NOMO-1 treated with DMSO at 0.1 percent for 48 hours (cell line): Measurements from ENCODE around the gene CALML5.
"Not testable (repeated sequence)": the region's sequence is repeated elsewhere in the genome, so short reads cannot be mapped to it uniquely, and the experiment has no call there.

Experiments
- DNase-seq: peaks from one replicate; lab custom pipeline; 2025; ENCODE audit not compliant: unreplicated experiment; lab: John Stamatoyannopoulos, UW

Gene CALML5

DNA sequence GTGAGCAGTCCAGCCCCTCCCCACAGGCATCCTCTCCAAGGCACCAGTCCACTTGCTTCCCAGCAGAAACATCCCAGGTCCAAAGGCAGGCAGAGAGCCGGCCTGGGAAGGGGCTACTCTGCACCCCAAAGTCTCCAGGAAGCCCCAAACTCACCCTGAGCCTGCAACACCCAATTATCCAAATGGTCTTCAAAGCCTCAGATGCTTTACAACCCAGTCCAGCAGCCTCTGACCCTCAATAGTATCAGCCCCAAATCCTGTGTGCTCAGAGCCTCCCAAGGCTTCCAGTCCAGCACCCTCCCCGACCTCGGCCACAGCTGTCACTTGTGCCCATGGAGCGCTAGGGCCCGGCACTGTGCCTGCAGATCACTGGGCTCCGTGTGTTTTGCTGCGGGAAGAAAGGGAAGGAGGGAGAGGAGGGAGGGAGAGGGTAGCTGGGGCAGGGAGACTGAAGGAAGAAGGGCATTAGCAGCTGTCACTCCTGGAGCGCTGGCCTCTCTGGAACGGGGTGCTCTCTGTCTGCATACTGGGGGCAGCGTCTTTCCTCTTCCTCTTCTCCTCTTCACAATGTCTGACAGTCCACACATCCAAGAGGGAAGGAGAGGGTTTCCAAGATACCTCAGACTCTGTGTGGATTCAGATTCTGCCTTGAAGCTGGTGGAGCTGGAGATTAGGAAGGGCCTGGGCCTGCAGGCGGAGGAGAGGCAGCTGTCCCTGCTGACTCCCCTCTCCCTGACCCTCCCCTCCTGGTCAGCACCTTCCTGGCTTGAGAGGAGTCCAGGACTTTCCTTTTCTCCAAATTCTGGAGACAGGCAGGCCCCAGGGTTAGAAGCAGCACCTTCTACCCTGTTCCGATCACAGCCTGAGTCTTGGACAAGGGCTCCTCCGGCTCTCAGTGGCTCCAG is 13.2 kb downstream of the CALML5 start:
- DNase-seq, result no peak

GRCh38 chr10:5485290-5485689 is 14.1 kb downstream of the CALML5 start:
- DNase-seq, result no peak

GRCh38 chr10:5484205-5484604 is 15.2 kb downstream of the CALML5 start:
- no peak for DNase-seq

DNA sequence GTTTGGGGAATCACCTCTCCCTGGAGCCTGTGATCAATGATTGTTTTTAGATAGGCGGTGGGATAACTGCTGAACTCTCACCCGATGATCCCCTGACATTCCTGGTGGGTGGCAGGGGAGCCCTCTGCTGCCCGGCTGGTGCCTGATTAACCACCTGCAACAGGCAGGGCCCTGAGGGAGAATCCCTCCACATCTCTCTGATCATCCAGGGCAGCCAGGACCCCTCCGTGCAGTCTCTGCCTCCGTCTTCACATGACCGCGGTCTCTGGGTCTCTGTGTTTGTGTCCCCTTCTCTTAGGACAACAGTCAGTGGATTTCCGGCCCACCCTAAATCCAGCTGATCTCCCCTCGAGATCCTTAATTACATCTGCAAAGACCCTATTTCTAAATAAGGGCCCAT is 17.4 kb downstream of the CALML5 start:
- DNase-seq, result no peak

DNA sequence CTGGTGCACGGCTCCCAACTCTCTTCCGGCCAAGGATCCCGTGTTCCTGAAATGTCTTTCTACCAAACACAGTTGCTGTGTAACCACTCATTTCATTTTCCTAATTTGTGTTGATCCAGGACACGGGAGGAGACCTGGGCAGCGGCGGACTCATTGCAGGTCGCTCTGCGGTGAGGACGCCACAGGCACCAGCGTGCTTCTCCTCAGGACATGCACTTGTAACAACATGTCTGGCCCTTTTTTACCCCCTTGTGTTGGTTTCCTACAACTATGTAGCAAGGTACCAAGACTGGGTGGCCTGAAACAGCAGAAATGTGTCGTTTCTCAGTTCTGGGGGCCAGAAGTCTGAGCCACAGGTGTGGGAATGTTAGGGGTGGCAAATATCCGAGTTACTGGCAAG is 18.2 kb downstream of the CALML5 start:
- no peak for DNase-seq

GRCh38 chr10:5480162-5480941 is 19.0 kb downstream of the CALML5 start:
- no peak for DNase-seq

GRCh38 chr10:5479481-5480161 is 19.7 kb downstream of the CALML5 start:
- no peak for DNase-seq

DNA sequence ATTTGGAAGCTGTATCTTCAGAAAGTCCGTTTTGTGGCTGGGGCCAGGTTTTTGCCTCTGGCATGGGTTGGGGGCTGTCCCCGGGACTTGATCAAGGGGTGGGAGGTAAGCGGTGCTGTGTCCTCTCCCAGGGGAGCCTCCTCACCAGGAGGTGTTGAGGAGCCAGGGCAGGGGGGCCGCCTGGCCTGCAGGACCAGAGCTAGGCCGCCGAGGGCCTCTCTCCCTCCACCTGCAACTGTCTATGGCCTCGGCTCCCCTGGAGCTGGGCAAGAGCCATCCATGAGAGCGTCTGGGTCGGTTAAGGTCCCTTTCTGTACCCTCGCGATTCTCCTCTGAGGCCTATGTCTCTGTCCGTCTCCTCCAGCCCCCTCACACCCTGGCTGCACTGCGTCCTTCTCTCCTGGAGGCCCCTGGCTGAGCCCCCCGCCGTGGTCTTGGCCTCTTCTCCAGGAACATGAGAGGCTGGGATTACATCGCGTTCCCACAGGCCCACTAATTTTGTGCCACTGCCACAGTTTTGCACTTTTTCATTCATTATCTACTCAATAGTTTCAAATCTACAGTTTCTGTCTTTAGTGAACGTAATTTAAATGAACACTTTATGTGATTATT is 20.6 kb downstream of the CALML5 start:
- DNase-seq, result no peak

GRCh38 chr10:5477948-5478693 is 21.2 kb downstream of the CALML5 start:
- DNase-seq, result no peak

DNA sequence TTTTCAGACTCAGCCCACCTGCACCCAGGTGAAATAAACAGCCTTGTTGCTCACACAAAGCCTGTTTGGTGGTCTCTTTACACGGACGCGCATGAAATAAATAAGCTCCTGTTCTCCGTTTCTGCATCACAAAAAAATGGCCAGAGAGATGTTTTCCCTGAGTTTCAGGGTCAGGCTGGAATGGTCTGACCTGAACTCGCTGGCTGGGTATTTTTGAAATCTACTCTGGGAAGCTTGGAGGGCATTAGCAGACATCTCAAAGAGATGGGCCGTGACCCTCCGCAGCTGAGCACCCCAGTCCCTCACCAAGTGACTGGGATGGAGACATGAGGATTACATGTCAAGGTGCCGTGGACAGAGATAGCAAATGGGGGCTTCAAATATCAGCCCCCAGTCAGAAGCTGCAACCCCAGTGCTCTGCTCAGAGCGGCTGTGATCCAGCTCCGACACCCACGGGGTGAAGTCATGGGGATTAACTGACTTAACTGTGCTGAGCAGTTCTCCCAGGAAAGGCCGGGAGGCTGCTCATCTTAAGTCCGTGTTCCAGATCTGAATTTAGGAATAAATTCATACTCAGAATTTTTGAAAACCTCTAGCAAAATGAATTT is 22.3 kb downstream of the CALML5 start:
- no peak for DNase-seq

GRCh38 chr10:5475974-5476807 is 23.2 kb downstream of the CALML5 start:
- DNase-seq, result not testable (repeated sequence)

DNA sequence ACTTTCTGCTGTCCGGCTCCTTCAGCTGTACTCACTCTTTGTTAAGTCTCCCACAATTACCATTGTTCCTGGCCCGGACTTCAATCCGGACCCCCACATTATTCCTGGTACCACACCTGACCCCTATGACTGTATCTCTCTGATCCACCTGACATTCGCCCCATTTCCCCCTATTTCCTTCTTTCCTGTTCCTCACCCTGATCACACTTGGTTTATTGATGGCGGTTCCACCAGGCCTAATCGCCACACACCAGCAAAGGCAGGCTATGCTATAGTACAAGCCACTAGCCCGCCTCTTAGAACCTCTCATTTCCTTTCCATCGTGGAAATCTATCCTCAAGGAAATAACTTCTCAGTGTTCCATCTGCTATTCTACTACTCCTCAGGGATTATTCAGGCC is 24.3 kb downstream of the CALML5 start:
- not testable (repeated sequence) for DNase-seq

GRCh38 chr10:5474642-5475041 is 24.7 kb downstream of the CALML5 start:
- DNase-seq, result not testable (repeated sequence)

DNA sequence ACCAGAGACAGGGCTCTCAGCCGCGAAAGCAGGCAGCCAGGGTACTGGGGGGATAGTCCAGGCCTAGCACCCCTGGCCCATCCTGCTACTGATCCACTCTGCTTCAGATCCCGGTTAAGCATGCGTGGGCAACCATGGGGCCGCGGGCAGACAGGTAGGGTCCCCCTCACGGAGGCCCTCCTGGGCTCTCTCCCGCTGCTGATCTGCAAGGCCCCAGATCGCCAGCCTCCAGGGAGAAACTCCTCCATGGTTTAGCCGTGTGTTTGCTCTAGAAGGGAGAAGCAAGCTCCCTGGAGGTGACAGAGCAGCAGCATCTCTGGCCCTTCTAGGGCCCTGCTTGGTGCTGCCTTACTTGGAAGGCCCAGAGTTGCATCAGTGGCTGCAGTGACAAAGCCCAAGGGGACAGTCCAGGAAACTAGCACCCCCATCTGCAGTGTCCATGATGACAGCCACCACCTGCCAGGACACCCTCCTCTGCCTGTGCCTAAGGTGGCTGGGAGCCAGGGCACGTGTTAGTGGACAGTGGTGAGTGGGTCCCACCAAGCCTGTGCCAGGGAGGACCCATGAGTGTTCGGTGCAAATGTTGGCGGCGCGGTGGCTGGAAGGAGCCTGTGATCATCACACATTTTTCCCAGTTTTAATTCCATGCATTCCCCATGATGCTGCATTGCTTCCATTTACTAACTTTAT is 29.2 kb downstream of the CALML5 start:
- no peak for DNase-seq

- no peak for DNase-seq
These were observed 29.9 kb downstream of the CALML5 start for GRCh38 chr10:5469353-5470061.

GRCh38 chr10:5468262-5469106 is 30.9 kb downstream of the CALML5 start:
- no peak for DNase-seq

GRCh38 chr10:5467634-5468255 is 31.6 kb downstream of the CALML5 start:
- DNase-seq, result no peak
